VCaP (cell line): ENCODE data around the gene RNF167.

Source experiments
- H3K27ac ChIP-seq: fragments of 450-650 bp; 2 replicates; pipeline ENCODE4 v1.5.1; 2017
- TF ChIP-seq, protein P1 (sequence below): fragments of 450-650 bp; conservative IDR thresholded peaks from 2 replicates; pipeline ENCODE4 v1.5.1; 2017; ENCODE audit warnings: mild to moderate bottlenecking, moderate library complexity

Gene RNF167

DNA sequence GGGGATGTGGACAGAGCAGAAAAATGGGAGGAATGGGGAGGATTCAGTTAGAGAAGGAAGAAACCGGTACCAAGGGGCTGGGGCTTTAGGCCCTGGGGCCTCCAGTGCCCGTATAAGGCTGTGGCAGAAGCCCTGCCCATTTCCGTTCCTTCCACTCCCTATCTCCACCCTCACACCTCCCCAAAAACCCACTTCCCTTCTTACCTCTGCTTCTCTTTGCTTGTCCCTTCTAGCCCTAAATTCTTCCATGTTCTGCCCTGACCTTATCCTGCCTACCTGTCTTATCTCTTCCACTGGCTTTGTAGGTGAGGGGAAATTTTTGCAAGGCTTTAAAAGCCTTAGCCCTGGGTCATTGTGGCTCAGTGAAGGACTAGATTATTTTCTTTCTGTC lies 4.1 kb downstream of the RNF167 start:
- no peak overlapping the region for H3K27ac ChIP-seq
- TF ChIP-seq, protein P1, sequence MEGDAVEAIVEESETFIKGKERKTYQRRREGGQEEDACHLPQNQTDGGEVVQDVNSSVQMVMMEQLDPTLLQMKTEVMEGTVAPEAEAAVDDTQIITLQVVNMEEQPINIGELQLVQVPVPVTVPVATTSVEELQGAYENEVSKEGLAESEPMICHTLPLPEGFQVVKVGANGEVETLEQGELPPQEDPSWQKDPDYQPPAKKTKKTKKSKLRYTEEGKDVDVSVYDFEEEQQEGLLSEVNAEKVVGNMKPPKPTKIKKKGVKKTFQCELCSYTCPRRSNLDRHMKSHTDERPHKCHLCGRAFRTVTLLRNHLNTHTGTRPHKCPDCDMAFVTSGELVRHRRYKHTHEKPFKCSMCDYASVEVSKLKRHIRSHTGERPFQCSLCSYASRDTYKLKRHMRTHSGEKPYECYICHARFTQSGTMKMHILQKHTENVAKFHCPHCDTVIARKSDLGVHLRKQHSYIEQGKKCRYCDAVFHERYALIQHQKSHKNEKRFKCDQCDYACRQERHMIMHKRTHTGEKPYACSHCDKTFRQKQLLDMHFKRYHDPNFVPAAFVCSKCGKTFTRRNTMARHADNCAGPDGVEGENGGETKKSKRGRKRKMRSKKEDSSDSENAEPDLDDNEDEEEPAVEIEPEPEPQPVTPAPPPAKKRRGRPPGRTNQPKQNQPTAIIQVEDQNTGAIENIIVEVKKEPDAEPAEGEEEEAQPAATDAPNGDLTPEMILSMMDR: no peak

DNA sequence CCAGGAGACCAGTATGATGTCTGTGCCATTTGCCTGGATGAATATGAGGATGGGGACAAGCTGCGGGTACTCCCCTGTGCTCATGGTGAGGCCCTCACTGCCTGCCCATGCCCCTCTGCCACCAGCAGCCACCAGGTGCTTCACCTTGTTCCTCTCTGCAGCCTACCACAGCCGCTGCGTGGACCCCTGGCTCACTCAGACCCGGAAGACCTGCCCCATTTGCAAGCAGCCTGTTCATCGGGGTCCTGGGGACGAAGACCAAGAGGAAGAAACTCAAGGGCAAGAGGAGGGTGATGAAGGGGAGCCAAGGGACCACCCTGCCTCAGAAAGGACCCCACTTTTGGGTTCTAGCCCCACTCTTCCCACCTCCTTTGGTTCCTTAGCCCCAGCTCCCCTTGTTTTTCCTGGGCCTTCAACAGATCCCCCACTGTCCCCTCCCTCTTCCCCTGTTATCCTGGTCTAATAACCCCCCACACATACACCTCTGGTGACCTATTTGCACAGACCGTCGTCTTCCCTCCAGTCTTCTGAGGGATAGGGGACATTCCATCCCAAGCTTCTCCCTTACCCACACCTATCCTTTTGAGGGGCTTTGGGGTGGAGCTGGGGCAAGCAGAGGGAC lies 4.6 kb downstream of the RNF167 start:
- no peak overlapping the region for H3K27ac ChIP-seq
- TF ChIP-seq, protein P1: no peak

DNA sequence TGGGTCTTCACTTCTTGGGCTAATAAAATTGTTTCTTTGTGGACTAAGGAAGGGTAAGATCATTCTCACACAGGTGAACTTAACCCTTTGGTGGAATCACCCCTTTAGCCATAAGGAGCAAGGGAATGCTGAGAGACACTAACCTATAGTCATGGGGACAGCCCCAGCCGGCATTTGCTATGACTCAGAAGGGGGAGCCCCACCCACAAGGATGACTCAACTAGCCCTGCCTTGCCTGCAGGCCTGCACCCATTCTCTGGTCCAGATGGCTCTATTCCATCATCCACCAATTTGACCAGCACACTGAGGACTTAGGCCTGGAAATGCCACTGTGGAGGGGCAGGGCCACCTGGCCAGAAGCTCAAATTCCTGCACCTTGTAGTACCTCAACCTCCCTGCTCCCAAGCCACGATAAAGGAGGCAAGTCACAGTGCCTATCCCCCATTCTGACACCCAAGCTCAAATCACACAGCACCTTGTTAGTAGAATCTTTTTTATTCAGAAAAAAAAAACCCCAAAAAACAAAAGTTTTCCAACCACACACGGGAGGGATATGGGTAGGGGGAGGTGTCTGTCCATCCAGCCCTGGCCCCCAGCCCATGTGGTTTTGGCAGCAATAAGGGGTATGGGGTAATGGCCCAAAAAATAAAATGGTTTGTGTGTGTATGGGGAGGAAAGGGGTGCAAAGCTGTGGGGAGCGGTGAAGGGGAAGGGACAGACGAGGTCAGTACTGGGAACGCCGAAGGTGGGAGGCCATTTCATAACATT lies 5.3 kb downstream of the RNF167 start:
- no peak overlapping the region for H3K27ac ChIP-seq

DNA sequence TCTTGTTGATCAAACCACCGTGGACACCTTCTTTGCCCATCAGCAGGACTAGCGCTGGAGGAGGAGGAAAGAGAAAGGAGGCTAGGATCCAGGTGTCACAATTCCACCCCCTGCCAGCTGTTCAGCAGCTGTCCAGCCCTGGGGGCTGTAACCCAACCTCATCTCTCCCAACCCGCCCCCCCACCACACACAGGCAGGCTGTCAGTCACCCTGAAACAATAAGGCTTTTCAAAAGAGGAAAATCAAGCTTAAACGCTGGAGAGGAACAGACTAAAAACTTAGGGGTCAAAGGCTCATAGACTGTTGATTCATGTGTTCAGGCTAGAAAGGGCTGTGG lies 5.8 kb downstream of the RNF167 start:
- H3K27ac ChIP-seq: no peak overlapping the region
- TF ChIP-seq, protein P1: no peak

More for the DNA sequence above, 5.3 kb downstream of the RNF167 start:
- TF ChIP-seq, protein P1: no peak

DNA sequence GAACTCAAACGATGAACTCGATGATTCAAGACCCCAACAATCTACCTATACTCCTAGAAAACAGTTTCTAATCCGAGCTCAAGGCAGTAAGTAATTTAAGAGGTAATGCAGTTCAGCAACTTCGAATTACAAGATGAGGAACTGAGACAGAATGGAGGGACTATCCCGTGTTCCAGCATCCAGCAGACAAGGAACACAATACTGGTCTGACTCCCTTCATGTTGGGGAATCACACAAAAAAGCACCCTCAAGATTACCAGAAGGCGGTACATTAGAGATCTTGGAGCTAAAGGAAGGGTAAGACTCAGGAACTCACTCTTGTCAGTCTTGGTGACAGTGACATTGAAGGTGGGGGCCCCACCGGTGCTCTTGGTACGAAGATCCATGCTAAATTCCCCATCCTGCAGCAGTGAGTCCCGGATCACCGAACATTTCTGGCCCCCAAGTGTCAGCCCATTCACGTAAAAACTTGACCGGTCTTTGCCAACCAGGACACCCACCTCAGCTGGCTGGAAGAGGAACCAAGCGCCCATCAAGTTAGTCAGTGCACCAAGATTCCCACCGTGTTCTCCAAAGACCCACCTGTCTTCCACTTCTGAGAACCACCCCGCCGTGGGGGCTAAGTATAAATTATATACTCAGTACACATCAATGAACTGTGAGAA lies 6.4 kb downstream of the RNF167 start:
- peak overlapping the region; percentile 91 for H3K27ac ChIP-seq

DNA sequence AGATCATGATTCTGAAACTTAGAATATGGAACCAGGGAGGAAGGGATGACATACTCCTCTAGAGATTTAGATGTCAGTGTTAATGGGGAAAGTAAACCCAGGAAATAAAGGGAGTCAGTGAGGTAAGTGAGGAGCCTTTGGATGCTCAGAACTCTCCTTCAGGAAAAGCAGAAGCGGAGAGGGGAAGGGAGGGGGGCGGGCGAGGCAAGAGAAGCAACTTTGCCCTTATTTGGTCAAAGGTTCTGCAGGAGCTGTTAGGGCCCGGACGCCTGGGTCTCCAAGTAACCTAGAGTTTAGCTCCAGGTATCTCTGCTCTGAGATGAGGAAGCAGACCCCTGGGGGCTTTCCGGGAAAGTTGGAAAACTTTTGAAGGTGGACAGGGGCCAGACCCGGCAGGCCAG lies 6.9 kb downstream of the RNF167 start:
- H3K27ac ChIP-seq: peak overlapping the region; percentile 91
- TF ChIP-seq, protein P1: no peak

More for the DNA sequence above, 6.4 kb downstream of the RNF167 start:
- TF ChIP-seq, protein P1: no peak

DNA sequence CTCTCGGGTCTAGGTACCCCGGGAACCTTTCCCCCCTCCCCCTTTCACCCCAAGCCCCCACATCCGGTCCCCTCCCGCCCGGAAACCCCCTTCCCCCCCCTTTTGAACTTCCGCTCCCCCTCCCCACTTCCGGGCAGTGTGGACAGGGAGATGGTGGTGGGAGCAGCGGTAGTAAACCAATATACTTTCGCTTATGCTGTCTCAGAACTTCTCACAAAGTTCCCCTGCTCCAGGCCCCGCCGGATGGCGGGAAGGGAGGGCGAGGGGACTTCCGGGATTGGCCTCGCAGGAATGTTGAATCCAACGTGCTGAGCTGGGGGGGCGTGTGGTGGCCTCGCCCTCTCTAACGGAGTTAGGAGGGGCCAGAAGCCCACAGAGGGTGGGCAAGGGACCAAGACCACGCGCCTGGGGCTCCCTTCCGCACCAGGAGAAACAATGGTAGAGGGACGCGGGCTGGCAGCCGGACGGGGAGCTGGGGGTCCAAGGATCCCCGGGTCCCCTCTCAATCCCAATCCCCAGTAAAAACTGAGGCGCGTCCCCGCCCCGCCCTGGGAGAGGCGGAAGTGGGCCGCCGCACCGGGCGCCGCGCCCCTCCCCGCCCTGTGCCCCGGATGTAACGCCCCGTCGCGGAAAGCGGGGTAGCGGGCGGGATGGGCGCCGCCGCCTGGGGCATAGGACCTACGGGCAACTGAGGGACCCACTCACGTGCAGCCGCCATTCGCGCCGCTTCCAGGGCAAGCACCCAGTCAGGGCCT lies 7.5 kb downstream of the RNF167 start:
- TF ChIP-seq, protein P1: no peak

More for the DNA sequence above, 7.5 kb downstream of the RNF167 start:
- H3K27ac ChIP-seq: peak overlapping the region; percentile 91
